H1 (cell line): ENCODE data around the gene HLA-E.

ENCODE experiments used
- ASH2L ChIP-seq: fragments of 200-600, 300-600 bp; sonication (generic); IDR thresholded peaks from one replicate; pipeline ENCODE4 v1.7.1; 2017; ENCODE audit warnings: low read length
- CBX5 ChIP-seq: fragments of 300-800, 300-1000 bp; sonication (generic); IDR thresholded peaks from 2 replicates; pipeline ENCODE4 v1.7.1; 2016; ENCODE audit warnings: antibody characterized with exemption, low read length, low read depth
- CREB1 ChIP-seq: IDR thresholded peaks from 2 replicates; pipeline ENCODE4 v1.6.1; 2012; ENCODE audit warnings: inconsistent platforms
- CTCF ChIP-seq, 3 experiments: IDR thresholded peaks; 1 replicate in 2 of 3; 2 replicates in 1 of 3; pipeline versions ENCODE4 v1.5.1 to v1.6.1; 2011; ENCODE audit warnings: low read length in 3 of 3, mild to moderate bottlenecking in 3 of 3, inconsistent platforms in 2 of 3, low read depth in 1 of 3, moderate library complexity in 1 of 3; ENCODE audit not compliant: insufficient read depth in 1 of 3; ENCODE audit errors: control extremely low read depth in 1 of 3
- EZH2 ChIP-seq: fragments of 200-600 bp; sonication (generic); IDR thresholded peaks from 2 replicates; pipeline ENCODE4 v1.7.1; 2012; ENCODE audit warnings: low read depth, mild to moderate bottlenecking, moderate library complexity, low read length, inconsistent platforms; ENCODE audit not compliant: severe bottlenecking
- NRF1 ChIP-seq: IDR thresholded peaks from 2 replicates; pipeline ENCODE4 v1.6.1; 2011; ENCODE audit warnings: mild to moderate bottlenecking, low read depth, low read length, improper control_type of control experiment
- POLR2A ChIP-seq, 2 experiments: IDR thresholded peaks; 1 replicate in 1 of 2; 2 replicates in 1 of 2; pipeline ENCODE4 v1.6.1; 2011; ENCODE audit warnings: low read depth in 2 of 2, low read length in 2 of 2, mild to moderate bottlenecking in 2 of 2; ENCODE audit errors: control extremely low read depth in 1 of 2
- POLR2AphosphoS5 ChIP-seq: IDR thresholded peaks from 2 replicates; pipeline ENCODE4 v1.6.1; 2011; ENCODE audit warnings: low read depth, low read length
- POU5F1 ChIP-seq: IDR thresholded peaks from 2 replicates; pipeline ENCODE4 v1.6.1; 2011; ENCODE audit warnings: low read depth, mild to moderate bottlenecking, low read length, moderate library complexity
- RBBP5 ChIP-seq: IDR thresholded peaks from 2 replicates; pipeline ENCODE4 v1.7.1; 2012; ENCODE audit warnings: low read depth, mild to moderate bottlenecking, inconsistent platforms, low read length, moderate library complexity, borderline replicate concordance
- SP1 ChIP-seq: IDR thresholded peaks from 2 replicates; pipeline ENCODE4 v1.6.1; 2011; ENCODE audit warnings: low read depth, low read length
- TF ChIP-seq, protein P1 (sequence below): IDR thresholded peaks from 2 replicates; pipeline ENCODE4 v1.6.1; 2012; ENCODE audit warnings: inconsistent platforms

GRCh38 chr6:30480536-30481156 is 8.7 kb upstream of the HLA-E start:
- TF ChIP-seq ASH2L: no peak
- no peak for TF ChIP-seq EZH2
- no peak for TF ChIP-seq POLR2A (IDR thresholded peaks at IDR 0.05; ENCODE audit: control extremely low read depth in 1 of 2, low read depth in 2 of 2, low read length in 2 of 2)
- TF ChIP-seq, protein P1, sequence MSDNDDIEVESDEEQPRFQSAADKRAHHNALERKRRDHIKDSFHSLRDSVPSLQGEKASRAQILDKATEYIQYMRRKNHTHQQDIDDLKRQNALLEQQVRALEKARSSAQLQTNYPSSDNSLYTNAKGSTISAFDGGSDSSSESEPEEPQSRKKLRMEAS: no peak
- no peak for TF ChIP-seq CTCF (IDR thresholded peaks at IDR 0.05; ENCODE audit: control extremely low read depth in 1 of 3, insufficient read depth in 1 of 3, low read depth in 1 of 3, low read length in 3 of 3)
- no peak for TF ChIP-seq POLR2AphosphoS5
- TF ChIP-seq NRF1: no peak
- TF ChIP-seq SP1: no peak
- no peak for TF ChIP-seq CREB1
- TF ChIP-seq POU5F1: no peak
- TF ChIP-seq CBX5: no peak
- TF ChIP-seq RBBP5: no peak
